Fibroblast of skin of right quadriceps (primary cell): ENCODE data around the gene MORC3.
"Not testable (repeated sequence)": the region's sequence is repeated elsewhere in the genome, so short reads cannot be mapped to it uniquely, and the experiment has no call there.

Source experiments
- DNase-seq: peaks from one replicate; pipeline ENCODE4 v3.0.0-alpha.2; 2013

Gene MORC3

DNA sequence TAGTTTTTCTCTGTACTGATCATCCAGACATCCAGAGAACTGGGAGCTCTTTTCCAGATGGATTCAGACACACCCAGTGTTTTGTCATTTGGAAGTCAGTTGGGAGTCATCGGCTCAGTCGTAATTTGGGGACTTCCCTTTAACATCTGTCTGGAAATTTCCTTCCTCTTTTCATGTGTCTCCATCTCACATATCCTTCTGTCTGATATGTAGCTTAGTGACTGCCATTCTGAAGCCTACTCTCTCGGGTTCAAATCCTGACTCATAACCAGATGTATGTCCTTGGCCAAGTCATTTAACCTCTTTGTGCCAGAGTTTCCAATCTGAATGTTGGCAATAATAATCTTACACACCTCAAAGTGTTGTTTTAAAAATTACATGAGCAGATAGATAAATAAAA, 3.0 kb downstream of the MORC3 start:
- no peak for DNase-seq

DNA sequence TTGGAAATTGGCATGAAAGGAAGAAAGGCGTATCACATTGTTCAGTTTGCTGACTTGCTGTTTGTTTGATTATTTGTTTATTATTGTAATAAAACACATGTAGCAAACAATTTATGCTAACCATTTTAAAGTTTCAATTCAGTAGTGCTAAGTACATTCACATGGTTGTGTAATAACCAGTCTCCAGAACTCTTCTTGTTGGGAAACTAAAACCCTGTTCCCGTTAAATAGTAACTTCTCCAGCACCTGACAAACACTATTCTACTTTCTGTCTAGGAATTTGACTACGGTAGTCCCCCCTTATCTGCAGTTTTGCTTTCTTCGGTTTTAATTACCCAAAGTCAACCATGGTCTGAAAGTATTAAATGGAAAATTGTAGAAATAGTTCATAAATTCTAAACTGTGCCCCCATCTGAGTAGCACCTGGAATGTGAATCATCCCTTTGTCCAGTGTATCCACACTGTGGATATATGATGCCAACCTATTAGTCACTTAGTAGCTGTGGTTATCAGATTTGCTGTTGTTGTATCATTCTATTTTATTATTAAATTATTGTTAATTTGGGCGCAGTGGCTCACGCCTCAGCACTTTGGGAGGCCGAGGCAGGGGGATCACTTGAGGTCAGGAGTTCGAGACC, 5.5 kb downstream of the MORC3 start:
- no peak for DNase-seq

DNA sequence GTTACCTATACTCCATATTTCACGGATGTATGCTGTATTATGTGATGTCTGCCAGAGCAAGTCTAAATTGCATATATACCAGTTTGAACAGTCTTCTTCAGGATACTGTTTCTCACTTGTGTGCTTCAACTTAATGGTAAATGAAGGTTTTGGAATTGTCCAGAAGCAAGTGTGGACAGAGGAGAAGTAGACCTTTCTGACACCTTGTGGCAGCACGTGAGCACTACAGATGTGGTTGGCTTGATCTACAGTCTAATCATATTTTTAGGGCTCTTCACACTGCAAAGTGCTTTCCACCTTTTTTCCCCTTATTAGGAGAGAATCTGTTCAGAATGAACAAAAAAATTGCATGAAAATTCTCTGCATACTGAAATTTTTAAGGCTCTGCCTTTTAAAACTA, 10.9 kb downstream of the MORC3 start:
- DNase-seq = peak; percentile 50

DNA sequence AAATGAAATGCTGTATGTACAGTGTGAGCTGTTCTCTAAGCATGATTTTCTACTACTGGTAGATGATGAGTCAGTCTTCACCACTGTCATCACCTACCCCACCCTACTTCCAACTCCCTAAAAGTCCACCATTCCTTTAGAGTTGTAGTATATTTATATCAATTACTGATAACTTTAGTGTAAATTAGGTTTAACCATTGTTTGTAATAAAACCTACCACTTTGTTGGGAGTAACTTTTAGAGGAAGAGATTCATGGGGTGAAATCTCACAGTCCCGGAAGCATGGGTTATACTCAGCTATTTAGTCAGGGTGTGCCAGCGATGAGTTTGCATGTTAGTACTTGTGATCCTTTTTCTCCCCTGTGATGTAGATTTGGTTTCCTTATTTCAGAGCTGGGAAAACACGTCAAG, 17.1 kb downstream of the MORC3 start:
- peak; percentile 76 for DNase-seq

DNA sequence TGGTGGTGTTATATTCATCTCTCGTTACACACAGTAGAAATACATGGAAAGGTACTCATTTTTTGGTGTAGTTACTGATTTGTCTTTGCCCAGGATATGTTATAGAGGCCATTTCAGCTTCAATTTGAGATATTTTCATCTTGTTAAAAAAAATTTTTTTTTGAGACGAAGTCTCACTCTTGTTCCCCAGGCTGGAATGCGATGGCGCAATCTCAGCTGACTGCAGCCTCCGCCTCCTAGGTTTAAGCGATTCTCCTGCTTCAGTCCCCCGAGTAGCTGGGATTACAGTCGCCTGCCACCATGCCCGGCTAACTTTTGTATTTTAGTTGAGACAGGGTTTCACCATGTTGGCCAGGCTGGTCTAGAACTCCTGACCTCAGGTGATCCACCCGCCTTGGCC, 19.0 kb downstream of the MORC3 start:
- no peak for DNase-seq

DNA sequence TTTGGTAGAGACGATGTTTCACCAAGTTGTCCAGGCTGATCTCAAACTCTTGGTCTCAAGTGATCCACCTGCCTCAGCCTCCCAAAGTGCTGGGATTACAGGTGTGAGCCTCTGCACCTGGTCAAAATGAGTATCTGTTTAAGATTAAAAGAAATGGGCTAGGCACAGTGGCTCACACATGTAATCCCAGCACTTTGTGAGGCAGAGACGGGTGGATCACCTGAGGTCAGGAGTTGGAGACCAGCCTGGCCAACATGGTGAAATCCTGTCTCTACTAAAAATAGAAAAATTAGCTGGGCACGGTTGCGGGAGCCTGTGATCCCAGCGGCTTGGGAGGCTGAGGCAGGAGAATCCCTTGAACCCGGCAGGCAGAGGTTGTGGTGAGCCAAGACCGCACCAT, 22.6 kb downstream of the MORC3 start:
- not testable (repeated sequence) for DNase-seq

DNA sequence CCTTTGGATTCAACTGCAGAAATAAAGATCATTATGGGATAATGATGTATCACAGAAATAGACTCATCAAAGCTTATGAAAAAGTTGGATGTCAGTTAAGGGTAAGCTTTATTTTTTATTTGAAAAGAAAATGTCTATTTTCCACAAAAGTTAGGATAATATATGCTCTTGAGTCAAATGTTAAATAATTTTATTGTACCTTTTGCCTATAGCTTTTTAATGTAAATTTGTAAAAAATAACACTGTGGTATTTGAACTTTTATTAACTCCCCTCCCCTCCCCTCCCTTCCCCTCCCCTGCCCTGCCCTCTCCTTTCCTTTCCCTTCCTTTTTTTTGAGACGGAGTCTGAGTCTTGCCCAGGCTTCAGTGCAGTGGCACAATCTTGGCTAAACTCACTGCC, 24.9 kb downstream of the MORC3 start:
- no peak for DNase-seq

DNA sequence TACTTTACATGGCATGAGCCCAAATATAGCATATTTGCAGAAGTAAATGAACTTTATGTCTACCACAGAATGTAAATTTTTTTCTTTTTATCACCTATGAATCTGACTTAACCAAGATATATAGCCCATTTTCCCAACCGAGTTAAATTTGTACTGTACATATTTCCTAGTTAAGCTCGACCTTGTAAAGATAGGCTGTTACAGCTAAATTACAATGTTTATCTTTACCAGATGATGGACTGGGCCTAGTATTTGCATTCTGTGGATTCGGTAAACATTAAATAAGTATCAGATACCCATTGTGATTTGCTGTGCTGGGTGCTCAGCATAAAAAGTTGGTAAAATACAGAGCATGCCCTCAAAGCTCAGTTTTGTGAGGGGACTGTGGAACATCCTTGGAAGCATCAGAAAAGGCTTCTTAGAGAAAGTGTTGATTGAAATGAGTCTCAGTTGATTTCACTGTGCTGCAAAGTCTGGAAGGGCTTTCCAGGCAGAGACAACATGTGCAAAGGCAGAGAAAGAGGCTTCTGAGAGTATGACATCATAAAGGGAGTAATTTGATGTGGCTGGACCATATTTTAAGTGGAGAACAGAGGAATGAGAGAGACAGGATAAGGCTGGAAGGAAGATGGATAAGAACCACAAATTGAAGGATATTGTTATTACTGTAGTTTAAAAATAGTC, 27.4 kb downstream of the MORC3 start:
- peak; percentile 22 for DNase-seq

DNA sequence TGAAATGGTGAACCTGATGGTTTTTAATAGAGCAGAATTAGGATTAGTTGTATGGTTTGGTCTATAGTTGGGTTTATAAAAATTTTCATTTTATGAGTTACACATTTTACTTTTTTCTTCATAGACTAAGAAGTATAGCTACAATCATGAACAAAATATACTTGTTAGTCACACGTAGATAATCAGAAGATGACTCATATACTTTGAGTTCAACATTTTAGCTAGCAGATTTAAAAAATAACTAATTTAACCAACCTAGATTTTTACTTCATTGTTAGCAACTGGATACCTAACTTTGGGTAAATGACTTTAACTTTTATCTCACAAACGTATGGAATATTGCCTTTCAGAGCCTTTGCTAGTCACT, 27.9 kb downstream of the MORC3 start:
- no peak for DNase-seq

DNA sequence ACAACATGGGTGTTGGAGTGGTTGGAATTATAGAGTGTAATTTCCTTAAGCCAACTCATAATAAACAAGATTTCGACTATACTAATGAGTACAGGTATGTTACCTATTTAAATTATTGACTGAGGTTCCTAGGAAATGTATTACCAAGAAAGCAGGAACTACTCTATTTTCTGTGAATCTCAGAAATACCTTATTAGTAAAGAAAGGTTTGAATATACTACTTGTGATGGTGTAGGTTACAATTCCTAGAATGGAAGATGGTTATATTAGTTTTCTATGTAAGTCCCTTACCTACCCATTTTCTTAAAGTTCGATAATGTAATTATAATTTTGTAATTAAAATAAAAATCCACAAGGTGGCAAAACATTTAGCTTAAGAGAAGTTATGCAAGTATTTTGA, 29.3 kb downstream of the MORC3 start:
- DNase-seq = no peak

DNA sequence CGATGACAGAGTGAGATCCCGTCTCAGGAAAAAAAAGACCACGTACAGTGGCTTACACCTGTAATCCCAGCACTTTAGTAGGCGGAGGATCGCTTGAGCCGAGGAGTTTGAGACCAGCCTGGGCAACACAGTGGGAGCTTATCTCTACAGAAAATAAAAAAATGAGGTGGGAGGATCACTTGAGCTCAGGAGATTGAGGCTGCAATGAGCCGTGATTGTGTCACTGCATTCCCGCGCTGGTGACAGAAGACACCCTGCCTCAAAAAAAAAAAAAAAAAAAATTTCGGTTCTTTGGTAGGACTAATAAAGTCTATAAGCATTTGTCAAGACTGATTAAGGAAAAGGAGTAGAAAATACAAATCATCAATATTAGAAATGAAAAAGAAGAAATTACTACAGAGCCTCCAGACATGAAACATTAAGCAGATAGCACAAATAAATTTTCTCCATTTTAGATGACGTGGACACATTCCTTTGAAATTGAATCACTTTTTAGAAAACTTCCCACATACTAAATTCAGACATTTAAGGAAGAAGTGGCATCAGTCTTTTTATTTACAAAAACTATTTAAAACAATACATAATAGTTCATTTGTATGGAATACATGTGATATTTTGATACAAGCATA, 30.4 kb downstream of the MORC3 start:
- DNase-seq = peak; percentile 60

DNA sequence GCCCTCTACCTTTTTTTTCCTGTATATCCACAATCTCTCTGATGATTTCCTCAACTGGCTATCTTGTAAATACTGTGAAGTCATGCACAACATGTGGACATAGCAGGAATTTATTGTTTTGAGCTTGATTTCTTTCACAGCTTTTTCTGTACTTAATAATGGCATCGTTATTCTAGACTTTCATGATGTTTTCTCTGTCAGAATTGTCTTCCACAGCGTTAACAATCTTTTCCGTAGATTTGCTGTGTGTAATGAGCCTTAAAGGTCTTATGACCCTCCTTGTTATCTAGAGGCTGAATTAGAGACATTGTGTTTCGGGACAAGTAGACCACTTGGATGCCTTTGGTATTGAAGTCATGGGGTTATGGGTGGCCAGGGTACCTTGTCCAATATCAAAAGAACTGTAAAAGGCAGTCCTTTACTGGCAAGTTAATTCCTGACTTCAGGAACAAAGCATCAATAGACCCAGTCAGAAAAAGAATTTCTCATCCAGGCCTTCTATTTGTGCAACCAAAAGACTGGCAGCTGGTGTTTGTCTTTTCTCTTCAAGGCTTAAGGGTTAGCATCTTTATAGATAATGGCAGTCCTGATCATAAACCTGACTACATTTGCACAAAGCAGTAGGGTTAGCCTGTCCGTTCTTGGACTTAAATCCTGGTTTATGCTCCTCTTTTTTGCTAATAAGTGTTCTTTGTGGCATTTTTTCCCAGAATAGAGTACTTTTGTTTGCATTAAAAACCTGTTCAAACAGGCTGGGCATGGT, 35.1 kb downstream of the MORC3 start:
- DNase-seq = no peak

DNA sequence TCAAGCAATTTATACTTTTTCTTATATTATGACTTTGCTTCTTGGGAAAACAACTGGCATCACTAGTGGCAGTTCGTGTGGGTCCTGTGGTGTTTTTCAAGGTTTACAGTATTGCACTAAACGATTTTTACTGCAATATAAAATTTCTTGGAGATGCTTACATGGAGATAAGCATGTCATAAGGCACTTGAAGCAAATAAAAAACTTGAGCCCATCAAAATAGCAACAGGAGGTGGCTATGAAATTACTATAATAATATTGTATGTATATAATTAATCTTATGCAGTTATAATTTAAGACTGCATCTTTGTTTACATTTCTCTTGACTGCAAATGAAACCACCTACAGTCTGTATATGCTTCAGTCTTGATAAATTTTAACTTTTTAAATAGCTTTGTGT, 35.9 kb downstream of the MORC3 start:
- no peak for DNase-seq

DNA sequence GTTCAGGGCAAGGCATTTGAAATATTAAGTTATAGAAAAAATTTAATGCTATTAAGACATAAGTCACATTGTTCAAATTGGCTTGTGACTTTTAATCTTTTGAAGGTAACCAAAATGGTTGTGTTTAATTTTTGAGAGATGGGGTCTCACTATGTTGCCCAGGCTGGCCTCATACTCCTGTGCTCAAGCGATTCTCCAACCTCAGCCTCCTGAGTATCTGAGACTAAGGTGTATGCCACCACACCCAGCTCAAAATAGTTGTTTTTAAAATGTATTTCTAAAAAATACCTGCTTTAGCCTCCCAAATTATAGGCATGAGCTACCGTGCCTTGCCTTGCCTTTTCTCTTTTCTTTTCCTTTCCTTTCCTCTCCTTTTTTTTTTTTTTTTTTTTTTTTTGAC, 39.2 kb downstream of the MORC3 start:
- DNase-seq = no peak

DNA sequence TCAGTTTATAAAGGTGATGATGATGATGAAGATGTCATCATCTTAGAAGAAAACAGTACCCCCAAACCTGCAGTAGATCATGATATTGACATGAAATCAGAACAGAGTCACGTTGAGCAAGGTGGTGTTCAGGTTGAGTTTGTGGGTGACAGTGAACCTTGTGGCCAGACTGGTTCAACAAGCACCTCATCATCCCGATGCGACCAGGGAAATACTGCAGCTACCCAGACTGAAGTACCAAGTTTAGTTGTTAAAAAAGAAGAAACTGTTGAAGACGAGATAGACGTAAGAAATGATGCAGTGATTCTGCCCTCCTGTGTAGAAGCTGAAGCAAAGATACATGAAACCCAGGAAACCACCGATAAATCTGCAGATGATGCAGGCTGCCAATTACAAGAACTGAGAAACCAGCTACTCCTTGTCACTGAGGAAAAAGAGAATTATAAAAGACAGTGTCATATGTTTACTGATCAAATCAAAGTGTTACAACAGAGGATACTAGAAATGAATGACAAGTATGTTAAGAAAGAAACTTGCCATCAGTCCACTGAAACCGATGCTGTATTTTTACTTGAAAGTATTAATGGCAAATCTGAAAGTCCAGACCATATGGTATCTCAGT, 49.2 kb downstream of the MORC3 start:
- DNase-seq = no peak

DNA sequence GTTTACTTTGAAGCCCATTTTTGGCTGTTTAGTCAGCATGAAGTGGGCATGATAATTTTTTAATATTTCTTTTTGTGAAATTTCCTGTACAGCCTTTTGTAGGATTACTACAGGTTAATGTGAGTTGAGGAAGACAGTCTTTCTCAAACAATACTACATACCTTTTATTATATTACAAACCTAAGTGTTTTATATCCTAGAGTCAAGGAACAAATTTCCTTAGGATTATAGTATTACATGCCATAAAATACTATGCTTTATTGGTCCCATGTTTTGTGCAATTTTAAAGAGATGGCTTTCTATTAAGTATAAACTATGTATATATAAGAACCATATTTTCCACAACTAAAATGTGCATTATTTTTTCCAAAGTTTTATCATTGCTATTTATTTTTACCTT, 56.0 kb downstream of the MORC3 start:
- no peak for DNase-seq

DNA sequence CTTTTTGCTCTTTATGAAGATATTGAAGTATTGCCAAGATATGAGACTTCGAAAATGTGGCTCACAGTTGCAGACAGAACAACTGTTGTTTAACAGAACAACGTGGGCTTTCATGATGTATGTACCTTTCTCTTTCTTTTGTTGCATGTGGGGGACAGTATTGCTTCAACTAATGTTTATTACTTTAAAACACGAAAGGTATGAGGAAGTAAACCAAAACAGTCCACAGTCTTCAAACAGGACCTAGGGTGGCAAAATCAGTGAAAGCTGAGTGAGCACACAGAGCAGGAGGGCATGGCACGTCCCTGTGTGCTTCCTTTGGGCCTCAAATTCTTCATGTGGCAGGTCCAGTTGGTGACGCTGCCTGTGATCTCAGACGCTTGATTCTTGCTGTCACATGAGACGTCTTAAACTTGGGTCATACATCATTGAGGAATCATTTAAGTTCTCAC, 57.4 kb downstream of the MORC3 start:
- no peak for DNase-seq

DNA sequence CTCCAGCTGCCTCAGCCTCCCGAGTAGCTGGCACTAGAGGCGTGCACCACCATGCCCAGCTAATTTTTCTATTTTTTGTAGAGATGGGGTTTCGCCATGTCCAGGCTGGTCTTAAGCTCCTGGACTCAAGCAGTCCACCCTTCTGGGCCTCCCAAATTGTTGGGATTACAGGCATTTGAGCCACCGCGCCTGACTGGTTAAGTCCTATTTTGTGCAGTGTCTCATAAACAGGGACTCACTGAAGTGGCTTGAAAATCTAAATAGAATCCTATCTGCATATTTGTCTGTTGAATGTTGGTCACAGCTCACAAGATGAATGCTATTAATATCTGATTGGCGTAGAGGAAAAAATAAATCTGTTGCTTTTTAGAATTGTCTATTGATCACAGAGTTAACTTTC, 59.3 kb downstream of the MORC3 start:
- no peak for DNase-seq

DNA sequence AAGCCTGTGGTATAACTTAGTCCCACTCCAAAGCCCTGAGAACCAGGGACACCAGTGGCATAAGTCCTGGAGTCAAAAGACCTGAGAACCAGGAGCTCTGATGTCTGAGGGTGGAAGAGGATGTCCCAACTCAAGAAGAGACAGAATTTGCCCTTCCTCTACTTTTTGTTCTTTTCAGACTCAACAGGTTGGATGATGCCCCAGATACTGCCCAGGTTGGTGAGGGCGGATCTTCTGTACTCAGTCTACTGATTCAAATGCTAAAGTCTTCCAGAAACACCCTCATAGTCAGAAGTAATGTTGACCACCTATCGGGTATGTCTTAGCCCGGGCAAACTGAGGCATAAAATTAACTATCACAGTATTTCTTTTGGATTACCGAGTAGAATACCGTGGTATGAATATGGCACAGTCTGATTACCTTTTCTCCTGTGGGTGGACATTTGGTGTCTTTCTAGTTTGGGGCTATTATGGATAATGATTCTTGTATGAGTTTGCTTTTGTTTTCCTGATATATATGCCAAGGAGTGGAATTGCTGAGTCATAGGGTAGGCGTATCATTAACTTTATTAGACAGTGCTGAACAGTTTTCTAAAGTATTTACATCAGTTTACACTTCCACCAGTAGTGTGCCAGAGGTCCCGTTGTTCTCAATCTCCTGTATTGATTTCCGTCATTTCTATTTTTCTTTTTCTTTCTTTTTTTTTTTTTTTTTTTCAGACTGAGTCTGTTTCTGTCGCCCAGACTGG, 62.0 kb downstream of the MORC3 start:
- DNase-seq = no peak

DNA sequence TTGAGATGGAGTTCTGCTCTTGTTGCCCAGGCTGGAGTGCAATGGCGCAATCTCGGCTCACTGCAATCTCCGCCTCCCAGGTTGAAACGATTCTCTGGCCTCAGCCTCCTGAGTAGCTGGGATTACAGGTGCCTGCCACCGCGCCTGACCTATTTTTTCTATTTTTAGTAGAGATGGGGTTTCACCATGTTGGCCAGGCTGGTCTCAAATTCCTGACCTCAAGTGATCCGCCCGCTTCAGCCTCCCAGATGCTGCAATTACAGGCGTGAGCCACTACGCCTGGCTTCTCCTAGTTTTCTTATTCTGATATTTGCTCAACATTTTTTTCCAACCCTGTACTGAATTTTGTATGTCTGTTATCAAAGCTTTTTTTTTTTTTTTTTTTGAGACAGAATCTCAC, 62.7 kb downstream of the MORC3 start:
- not testable (repeated sequence) for DNase-seq

DNA sequence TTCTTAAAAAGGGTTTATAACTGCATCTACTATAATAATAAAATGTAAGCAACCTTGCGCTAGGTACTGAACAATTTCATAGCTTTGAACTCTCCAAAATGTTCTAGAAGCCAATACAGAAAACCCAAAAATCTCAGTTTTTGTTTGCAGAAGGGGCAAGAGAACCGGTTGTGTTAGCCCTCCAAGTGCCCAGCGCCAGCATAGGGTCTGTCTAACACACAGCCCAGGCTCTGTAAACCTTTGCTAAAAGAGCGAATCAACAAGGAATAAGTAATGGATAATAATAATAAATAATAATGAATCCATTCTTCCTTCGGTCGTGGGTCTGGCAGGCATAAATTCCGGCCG, 64.9 kb downstream of the MORC3 start:
- no peak for DNase-seq

DNA sequence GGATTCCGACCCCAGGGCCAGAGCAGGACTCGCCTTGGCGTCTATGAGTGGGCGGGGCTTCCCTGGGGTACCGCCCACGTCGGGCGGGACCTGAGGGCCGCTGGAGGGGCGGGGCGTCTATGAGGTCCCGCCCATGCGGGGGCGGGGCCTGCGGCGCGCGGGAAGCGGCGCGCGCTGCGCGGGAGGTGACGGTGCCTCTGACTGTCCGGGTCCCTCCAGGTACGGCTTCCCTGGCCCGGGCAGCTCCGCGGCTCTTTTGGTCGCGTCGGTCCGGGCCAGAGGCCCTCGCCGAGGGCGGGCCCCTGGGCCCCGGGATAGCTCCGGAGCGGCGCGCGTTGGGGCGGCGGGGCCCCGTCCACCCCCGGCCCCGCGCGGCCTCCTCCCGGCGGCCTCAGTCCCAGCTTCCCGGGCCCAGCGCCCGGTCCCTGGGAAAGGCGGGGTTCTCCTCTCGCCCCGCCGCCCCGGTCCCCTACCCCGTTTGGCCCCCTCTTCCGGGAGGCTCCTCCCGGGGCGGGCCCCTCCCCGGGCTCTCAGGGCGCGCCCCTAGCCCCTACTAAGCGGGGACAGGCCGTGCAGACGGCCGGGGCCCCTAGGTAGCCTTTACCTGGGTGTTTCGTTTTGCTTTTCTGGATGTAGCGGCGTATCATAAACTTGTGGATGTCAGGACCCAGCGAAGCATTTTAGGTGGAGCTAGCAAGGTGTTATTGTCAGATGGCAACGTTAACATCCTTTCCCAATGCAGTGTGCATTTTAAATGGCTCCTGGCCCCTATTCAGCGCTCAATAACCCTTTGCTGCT, 65.4 kb downstream of the MORC3 start, which contains the start of gene CHAF1B:
Gene CHAF1B, plus strand, starts transcription at position 160 of the 798 bp plus-strand sequence. CDS start 745 bp downstream, outside the sequence.
- peak; percentile 73 for DNase-seq
